Adrenal gland (tissue), 12 donors: ENCODE results near the gene UNC13B. TPM values are rescaled to one million over a fixed set of nuclear protein-coding genes. Genes with fewer than 3 reads are reported as not detected.

ENCODE experiments used
- DNase-seq, 7 donors: peaks; one replicate each; pipeline ENCODE4 v3.0.0-alpha.2; 2019 to 2020
- H3K27ac ChIP-seq, 5 donors: fragments of 200-600 bp; sonication (generic) in 4 of 5; 1 replicate in 3 of 5; 2 replicates in 2 of 5; pipeline versions ENCODE4 v1.5.1 to v1.8.0; 2016 to 2020; ENCODE audit warnings: mild to moderate bottlenecking in 1 of 5
- H3K27me3 ChIP-seq: fragments of 200-600 bp; 2 replicates; pipeline ENCODE4 v1.8.0; 2021
- H3K36me3 ChIP-seq, 2 donors: fragments of 200-600 bp; replicated peaks in 1 of 2; 1 replicate in 1 of 2; 2 replicates in 1 of 2; pipeline versions ENCODE4 v1.5.1 to v1.8.0; 2018 to 2022
- H3K4me1 ChIP-seq, 2 donors: fragments of 200-600 bp; replicated peaks in 1 of 2; 1 replicate in 1 of 2; 2 replicates in 1 of 2; pipeline versions ENCODE4 v1.5.1 to v1.8.0; 2018 to 2021
- H3K4me3 ChIP-seq, 4 donors: fragments of 200-600 bp; sonication (generic) in 3 of 4; one replicate each; pipeline ENCODE4 v1.5.1; 2016 to 2018
- H3K9me3 ChIP-seq, 3 donors: fragments of 200-600 bp; sonication (generic) in 1 of 3; replicated peaks in 1 of 3; 1 replicate in 2 of 3; 2 replicates in 1 of 3; pipeline versions ENCODE4 v1.5.1 to v1.8.0; 2016 to 2021
- CTCF ChIP-seq, 6 experiments: fragments of 450-650 bp in 4 of 6; fragments of 200-600 bp in 2 of 6; sonication (generic) in 1 of 6; IDR thresholded peaks; 1 replicate in 5 of 6; 2 replicates in 1 of 6; pipeline versions ENCODE4 v1.5.1 to v1.8.0; 2016 to 2021; ENCODE audit warnings: antibody characterized with exemption in 6 of 6, mild to moderate bottlenecking in 2 of 6, moderate library complexity in 1 of 6
- POLR2A ChIP-seq, 2 donors: fragments of 450-650 bp; IDR thresholded peaks; one replicate each; pipeline ENCODE4 v1.6.1; 2017; ENCODE audit warnings: antibody characterized with exemption in 2 of 2, mild to moderate bottlenecking in 2 of 2, moderate library complexity in 1 of 2
- WGBS, 4 donors: extraction: QIAGEN DNeasy Blood & Tissue Kit in 2 of 4; methylation state at CpG; one replicate each; pipeline versions ENCODE4 v1.1.5 to v1.1.7; 2013 to 2017; 5-methylcytosine and 5-hydroxymethylcytosine counted together
- intact Hi-C, 2 donors: fragments of 100-400 bp; cut with DNase I; formaldehyde crosslinking; loops; one replicate each; pipeline versions ENCODE4 v1.14.1 to v1.15.0; 2022 to 2023
- polyA plus RNA-seq, 3 donors: library from polyadenylated mRNA; stranded (reverse); fragments of 200-250 nt in 2 of 3; fragments of 350-450 nt in 1 of 3; fragmentation: Illumina TruSeq in 1 of 3; extraction: RNeasy Lipid Tissue Mini Kit (QIAGEN cat#74804) in 1 of 3; gene quantifications; one replicate each; pipeline ENCODE4 v1.2.3, GENCODE V29; 2013 to 2014
- total RNA-seq, 9 donors: library from RNA; depleted of rRNA in 4 of 9; stranded (reverse); fragments of >200 nt in 4 of 9; fragments of 120-200 nt in 1 of 9; fragmentation: NEBNext Ultra II Directional in 1 of 9; extraction: Animal tissue kit (Norgen Biotek cat#: 25700) in 1 of 9; gene quantifications; one replicate each; pipeline versions ENCODE4 v1.1.0 to v1.2.4, GENCODE V29; 2013 to 2023
- donor health status: healthy with polysubstance abuse.
- donor health status: Bipolar disorder and iron deficiency.
- donor health status: DM: yes; HTN: yes; CAD: no.
- donor health status: DM: no; HTN: no; CAD: no.
- donor health status: DM: no; HTN: no; CAD: no.
- donor health status: DM: yes; HTN: yes; CAD: no.

The UNC13B gene
- total and polyA plus RNA-seq, 12 donors = 11.1 to 42.2 (median 30.5) TPM

GRCh38 chr9:35287987-35288632 lies 126.3 kb downstream of the UNC13B start:
- no peak for TF ChIP-seq CTCF (IDR thresholded peaks at IDR 0.05)
- TF ChIP-seq POLR2A (IDR thresholded peaks at IDR 0.05) = no peak
- no peaks in the 10 kb centered on the region for H3K9me3 ChIP-seq
- intact Hi-C loops = no loop called here
- 88 to 94% (median 90%) methylated on average over 3 of the region's 3 CpGs for WGBS, 4 donors
- H3K4me1 ChIP-seq = no peaks in the 10 kb centered on the region
- no peaks in the 10 kb centered on the region for H3K36me3 ChIP-seq
- no peak overlapping the region for H3K4me3 ChIP-seq
- H3K27ac ChIP-seq = no peak overlapping the region
- no peaks in the 10 kb centered on the region for H3K27me3 ChIP-seq
- DNase-seq = no peak

GRCh38 chr9:35288778-35289177 lies 127.0 kb downstream of the UNC13B start:
- no peak overlapping the region for H3K27ac ChIP-seq
- WGBS, 4 donors = 93 to 96% (median 95%) methylated on average over 1 of the region's 1 CpG
- H3K27me3 ChIP-seq = no peaks in the 10 kb centered on the region
- no peak for DNase-seq
- H3K4me1 ChIP-seq = no peaks in the 10 kb centered on the region
- no peaks in the 10 kb centered on the region for H3K9me3 ChIP-seq
- H3K4me3 ChIP-seq = no peak overlapping the region
- TF ChIP-seq CTCF (IDR thresholded peaks at IDR 0.05) (no peak), POLR2A (IDR thresholded peaks at IDR 0.05) (no peak)
- H3K36me3 ChIP-seq = no peaks in the 10 kb centered on the region
- intact Hi-C loops = no loop called here

- TF ChIP-seq CTCF (IDR thresholded peaks at IDR 0.05) = no peak
- no peak for TF ChIP-seq POLR2A (IDR thresholded peaks at IDR 0.05)
- H3K4me1 ChIP-seq = no peaks in the 10 kb centered on the region
- intact Hi-C loops = no loop called here
- no peak for DNase-seq
- WGBS, 4 donors = 77 to 90% (median 85%) methylated on average over 2 of the region's 2 CpGs
- no peak overlapping the region for H3K4me3 ChIP-seq
- H3K27ac ChIP-seq = no peak overlapping the region
- H3K27me3 ChIP-seq = no peaks in the 10 kb centered on the region
- H3K36me3 ChIP-seq = no peaks in the 10 kb centered on the region
- H3K9me3 ChIP-seq = no peaks in the 10 kb centered on the region
Observed at GRCh38 chr9:35293376-35293964, 131.7 kb downstream of the UNC13B start.

- Histone ChIP-seq H3K4me3 (no peak overlapping the region), H3K36me3 (no peaks in the 10 kb centered on the region), H3K27ac (no peak overlapping the region), H3K27me3 (no peaks in the 10 kb centered on the region), H3K9me3 (no peaks in the 10 kb centered on the region), H3K4me1 (no peaks in the 10 kb centered on the region)
- no peak for DNase-seq
- 91 to 98% (median 95%) methylated on average over 6 of the region's 6 CpGs for WGBS, 4 donors
- TF ChIP-seq CTCF (IDR thresholded peaks at IDR 0.05) = no peak
- no peak for TF ChIP-seq POLR2A (IDR thresholded peaks at IDR 0.05)
- intact Hi-C loops = no loop called here
Observed at GRCh38 chr9:35294066-35294465, 132.3 kb downstream of the UNC13B start.
